ENCODE measurements around the gene DNM3.

DNA sequence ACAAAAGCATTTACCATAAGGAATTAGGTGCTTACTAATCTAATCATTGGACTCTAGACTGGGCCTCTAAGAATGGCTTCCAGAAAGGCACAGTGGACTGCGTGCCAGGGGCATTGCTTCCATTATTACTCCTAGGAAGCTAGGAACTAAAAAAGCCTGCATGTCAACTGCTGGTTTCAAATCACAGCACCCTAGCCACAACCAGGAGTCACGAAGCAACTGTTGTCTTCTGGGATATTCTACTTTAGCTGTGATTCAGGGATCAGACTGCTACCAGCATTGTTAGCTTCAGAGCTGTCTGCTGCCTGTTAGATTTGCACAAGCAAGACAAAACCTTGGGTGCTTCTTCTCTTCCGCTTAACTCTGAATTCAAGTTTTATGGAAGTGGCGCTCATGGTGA is 38.3 kb downstream of the DNM3 start:
- no peak for TF ChIP-seq RAD21 (IDR thresholded peaks at IDR 0.05; ENCODE audit: low read depth)
- TF ChIP-seq, protein P1, sequence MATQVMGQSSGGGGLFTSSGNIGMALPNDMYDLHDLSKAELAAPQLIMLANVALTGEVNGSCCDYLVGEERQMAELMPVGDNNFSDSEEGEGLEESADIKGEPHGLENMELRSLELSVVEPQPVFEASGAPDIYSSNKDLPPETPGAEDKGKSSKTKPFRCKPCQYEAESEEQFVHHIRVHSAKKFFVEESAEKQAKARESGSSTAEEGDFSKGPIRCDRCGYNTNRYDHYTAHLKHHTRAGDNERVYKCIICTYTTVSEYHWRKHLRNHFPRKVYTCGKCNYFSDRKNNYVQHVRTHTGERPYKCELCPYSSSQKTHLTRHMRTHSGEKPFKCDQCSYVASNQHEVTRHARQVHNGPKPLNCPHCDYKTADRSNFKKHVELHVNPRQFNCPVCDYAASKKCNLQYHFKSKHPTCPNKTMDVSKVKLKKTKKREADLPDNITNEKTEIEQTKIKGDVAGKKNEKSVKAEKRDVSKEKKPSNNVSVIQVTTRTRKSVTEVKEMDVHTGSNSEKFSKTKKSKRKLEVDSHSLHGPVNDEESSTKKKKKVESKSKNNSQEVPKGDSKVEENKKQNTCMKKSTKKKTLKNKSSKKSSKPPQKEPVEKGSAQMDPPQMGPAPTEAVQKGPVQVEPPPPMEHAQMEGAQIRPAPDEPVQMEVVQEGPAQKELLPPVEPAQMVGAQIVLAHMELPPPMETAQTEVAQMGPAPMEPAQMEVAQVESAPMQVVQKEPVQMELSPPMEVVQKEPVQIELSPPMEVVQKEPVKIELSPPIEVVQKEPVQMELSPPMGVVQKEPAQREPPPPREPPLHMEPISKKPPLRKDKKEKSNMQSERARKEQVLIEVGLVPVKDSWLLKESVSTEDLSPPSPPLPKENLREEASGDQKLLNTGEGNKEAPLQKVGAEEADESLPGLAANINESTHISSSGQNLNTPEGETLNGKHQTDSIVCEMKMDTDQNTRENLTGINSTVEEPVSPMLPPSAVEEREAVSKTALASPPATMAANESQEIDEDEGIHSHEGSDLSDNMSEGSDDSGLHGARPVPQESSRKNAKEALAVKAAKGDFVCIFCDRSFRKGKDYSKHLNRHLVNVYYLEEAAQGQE (IDR thresholded peaks at IDR 0.05; ENCODE audit: low read depth) = no peak
- TF ChIP-seq YY1 (IDR thresholded peaks at IDR 0.05; ENCODE audit: low read depth) = no peak
- TF ChIP-seq, protein P2, sequence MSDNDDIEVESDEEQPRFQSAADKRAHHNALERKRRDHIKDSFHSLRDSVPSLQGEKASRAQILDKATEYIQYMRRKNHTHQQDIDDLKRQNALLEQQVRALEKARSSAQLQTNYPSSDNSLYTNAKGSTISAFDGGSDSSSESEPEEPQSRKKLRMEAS (IDR thresholded peaks at IDR 0.05) = no peak
